Coronary artery (tissue), 2 donors: ENCODE measurements around the gene ZBTB20.

Source experiments
- DNase-seq: peaks from one replicate; pipeline ENCODE4 v3.0.0-alpha.2; 2017; ENCODE audit warnings: low spot score
- H3K27ac ChIP-seq, 2 donors: fragments of 200-600 bp; sonication (generic); one replicate each; pipeline ENCODE4 v1.5.1; 2016 to 2019
- H3K4me3 ChIP-seq: fragments of 200-600 bp; sonication (generic); 2 replicates; pipeline ENCODE4 v1.5.1; 2016; ENCODE audit warnings: mild to moderate bottlenecking, moderate library complexity
- CTCF ChIP-seq: fragments of 200-600 bp; sonication (generic); IDR thresholded peaks from one replicate; pipeline ENCODE4 v1.5.1; 2019; ENCODE audit warnings: antibody characterized with exemption

The ZBTB20 gene

GRCh38 chr3:114884213-114884923 lies 262.7 kb downstream of the ZBTB20 start:
- DNase-seq: no peak
- TF ChIP-seq CTCF: no peak
- Histone ChIP-seq H3K27ac (no peak overlapping the region), H3K4me3 (no peak overlapping the region)

- no peak overlapping the region for H3K27ac ChIP-seq
- H3K4me3 ChIP-seq: no peak overlapping the region
- no peak for DNase-seq
- TF ChIP-seq CTCF: no peak
Observed at GRCh38 chr3:114880078-114880477, 267.0 kb downstream of the ZBTB20 start.

- no peak for DNase-seq
- Histone ChIP-seq H3K27ac (no peak overlapping the region), H3K4me3 (no peak overlapping the region)
- TF ChIP-seq CTCF: no peak
Observed at GRCh38 chr3:114879059-114880031, 267.7 kb downstream of the ZBTB20 start.

- Histone ChIP-seq H3K4me3 (no peak overlapping the region), H3K27ac (no peak overlapping the region)
- no peak for DNase-seq
- no peak for TF ChIP-seq CTCF
Observed at GRCh38 chr3:114878114-114878839, 268.8 kb downstream of the ZBTB20 start.

DNA sequence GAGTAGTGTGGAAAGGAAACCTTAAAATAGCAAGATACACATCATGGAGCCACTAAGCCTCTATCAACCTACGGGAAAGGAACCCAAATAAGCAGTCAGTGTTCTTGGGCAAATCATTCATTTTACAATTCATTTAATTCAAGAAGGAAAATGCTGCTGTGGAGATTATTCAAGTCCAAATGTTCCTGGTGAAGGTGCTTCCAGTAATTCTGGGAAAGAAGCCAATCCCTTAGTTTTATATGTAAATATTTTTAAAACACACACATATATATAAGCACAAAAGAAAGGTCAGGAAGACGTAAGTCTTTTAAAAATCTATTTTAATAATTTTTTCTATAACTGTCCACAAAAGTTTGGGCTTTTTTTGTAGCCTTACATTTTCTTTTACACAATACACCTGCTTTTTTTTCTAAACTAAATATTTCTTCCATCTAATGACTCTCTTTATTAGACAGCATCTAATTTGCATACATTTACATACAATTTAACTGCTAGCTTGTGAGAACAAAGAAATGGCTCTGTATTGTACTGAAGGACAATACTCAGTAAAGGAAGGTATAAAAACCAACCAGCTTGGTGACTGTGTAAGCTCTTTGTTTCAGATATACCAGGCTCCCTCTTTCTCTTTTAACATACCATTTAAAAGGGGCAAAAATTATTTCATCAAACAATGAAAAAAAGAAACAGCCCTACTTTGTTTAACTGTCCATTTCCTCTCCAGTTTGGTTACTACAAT lies 269.5 kb downstream of the ZBTB20 start:
- Histone ChIP-seq H3K4me3 (no peak overlapping the region), H3K27ac (no peak overlapping the region)
- TF ChIP-seq CTCF: no peak
- DNase-seq: no peak

DNA sequence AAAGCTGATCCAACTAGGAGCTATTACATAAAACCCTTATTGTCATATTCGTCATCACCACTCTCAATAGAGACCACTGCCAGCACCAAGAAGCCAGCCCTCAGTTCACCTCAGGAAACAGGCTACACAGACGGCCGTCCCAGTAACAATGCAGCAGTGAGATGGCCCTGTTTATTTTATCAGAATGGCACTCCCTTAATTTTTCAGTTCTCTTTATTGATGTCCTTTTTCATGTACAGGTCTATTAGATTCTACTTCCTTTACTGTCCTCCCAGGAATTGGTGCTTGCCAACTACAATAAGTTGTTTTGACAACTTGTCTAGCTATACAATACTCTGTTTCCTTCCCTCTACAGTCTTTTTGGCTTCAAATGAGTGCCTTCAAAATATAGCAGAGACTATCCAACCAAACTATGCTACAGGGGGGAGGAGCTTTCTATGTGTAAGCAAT lies 272.5 kb downstream of the ZBTB20 start:
- H3K27ac ChIP-seq: no peak overlapping the region

More for the DNA sequence above, 272.5 kb downstream of the ZBTB20 start:
- no peak for TF ChIP-seq CTCF
- H3K4me3 ChIP-seq: no peak overlapping the region
- DNase-seq: no peak
